ENCODE measurements around the gene PKIG. TPM values are rescaled to one million over a fixed set of nuclear protein-coding genes. Genes with fewer than 3 reads are reported as not detected.
A peak's percentile ranks its signal among the peaks of the same experiment; 100 is the strongest.

Gene PKIG
- total and polyA plus RNA-seq, 2 of the 8 experiments (the other 6 are each of a cell fraction or from before 2014, with no cell fraction given) = 26.7 to 34.3 TPM

GRCh38 chr20:44596876-44597275 lies 14.5 kb downstream of the PKIG start:
- H3K56ac ChIP-seq (replicated peaks; ENCODE audit: insufficient read length, low read depth, low read length) = no peak overlapping the region
- no peak overlapping the region for H2BK15ac ChIP-seq (ENCODE audit: low read length)
- no peaks in the 10 kb centered on the region for H3K79me2 ChIP-seq (ENCODE audit: control insufficient read depth in 1 of 2, insufficient read depth in 2 of 2, low read length in 2 of 2)
- no peak overlapping the region for H3K4ac ChIP-seq (replicated peaks; ENCODE audit: insufficient read length, low read depth, low read length)
- H3K4me3 ChIP-seq (ENCODE audit: extremely low read depth in 1 of 4, insufficient read depth in 2 of 4, low read depth in 3 of 4, low read length in 4 of 4) = no peak overlapping the region
- H2AFZ ChIP-seq (ENCODE audit: low read length) = no peak overlapping the region
- H2BK5ac ChIP-seq (ENCODE audit: low read depth, low read length) = no peak overlapping the region
- H3K4me2 ChIP-seq (ENCODE audit: insufficient read depth in 1 of 2, low read depth in 2 of 2, low read length in 2 of 2) = peak overlapping the region; percentile 39 to 41; a peak in 2 of 4 replicates
- TF ChIP-seq HDAC2 (IDR thresholded peaks at IDR 0.05; ENCODE audit: borderline replicate concordance in 1 of 2, low read depth in 2 of 2, low read length in 2 of 2) (no peak), MAFK (IDR thresholded peaks at IDR 0.05; ENCODE audit: low read depth, low read length) (no peak), GTF2F1 (IDR thresholded peaks at IDR 0.05; ENCODE audit: borderline replicate concordance, low read depth, low read length) (no peak), SUZ12 (IDR thresholded peaks at IDR 0.05; ENCODE audit: low read length) (no peak), TAF1 (IDR thresholded peaks at IDR 0.05; ENCODE audit: low read depth, low read length) (no peak), USF2 (IDR thresholded peaks at IDR 0.05; ENCODE audit: low read length) (no peak), GABPA (IDR thresholded peaks at IDR 0.05; ENCODE audit: borderline replicate concordance, insufficient read depth, low read length) (no peak)
- ChIA-PET CTCF (ENCODE audit: partially characterized antibody) (interaction anchor here (1.3 to 2.6 kb wide), 3 partner anchors 12 to 380 kb away, joined by 3 to 31 read pairs (median 10); no protein-coding TSS in a partner anchor), POLR2A (ENCODE audit: partially characterized antibody) (interaction anchor here (0.7 to 1.3 kb wide), 3 partner anchors 12 to 147 kb away, joined by 3 to 5 read pairs (median 4); no protein-coding TSS in a partner anchor)
- no peaks in the 10 kb centered on the region for H3K79me1 ChIP-seq (ENCODE audit: low read depth, low read length)
- H3K18ac ChIP-seq (ENCODE audit: extremely low read depth, low read length) = no peak overlapping the region; the same call in 1 of the 2 replicates
- H3K4me1 ChIP-seq (replicated peaks in 1 of 4; ENCODE audit: control insufficient read depth in 3 of 4, insufficient read depth in 4 of 4, low read length in 3 of 4) = peaks cover 12 to 24% (median 17%) of the 10 kb centered on the region in 4 experiments
- no peaks in the 10 kb centered on the region; the same call in 1 of the 2 replicates for H3K23me2 ChIP-seq (ENCODE audit: low read depth, low read length)
- H2BK12ac ChIP-seq (ENCODE audit: low read depth, low read length) = no peak overlapping the region
- H4K20me1 ChIP-seq (replicated peaks in 1 of 2; ENCODE audit: control insufficient read depth in 1 of 2, insufficient read depth in 2 of 2, low read length in 2 of 2) = no peaks in the 10 kb centered on the region
- no peak overlapping the region for H2AK5ac ChIP-seq (ENCODE audit: low read depth, low read length)
- DNase-seq (ENCODE audit: low read depth in 1 of 2, low spot score in 2 of 2) (no peak), FAIRE-seq (no peak)
- no peak overlapping the region for H4K5ac ChIP-seq (ENCODE audit: insufficient read length, low read depth, low read length)
- H4K8ac ChIP-seq (ENCODE audit: extremely low read depth, insufficient read depth, low read length) = no peak overlapping the region
- no peak overlapping the region for H3K27ac ChIP-seq (ENCODE audit: low read depth, low read length)
- H3K27me3 ChIP-seq (replicated peaks in 1 of 4; ENCODE audit: control insufficient read depth in 3 of 4, extremely low read depth in 1 of 4, insufficient read depth in 3 of 4, low read length in 3 of 4) = no peaks in the 10 kb centered on the region; a peak in 1 of 7 replicates
- no peaks in the 10 kb centered on the region for H3K36me3 ChIP-seq (ENCODE audit: control insufficient read depth in 2 of 4, insufficient read depth in 4 of 4, low read length in 3 of 4)
- no peak overlapping the region for H2BK120ac ChIP-seq (replicated peaks; ENCODE audit: low read depth, low read length)
- H3K14ac ChIP-seq (ENCODE audit: insufficient read length) = no peak overlapping the region
- 40% methylated on average over 3 of the region's 3 CpGs; no CpG with 5 or more reads in 1 of the 2 experiments for WGBS, 2 experiments (ENCODE audit: extremely low coverage in 1 of 2, insufficient coverage in 1 of 2, insufficient read length in 1 of 2, insufficient replicate concordance in 2 of 2, low coverage in 1 of 2, low lambda C conversion rate in 2 of 2, missing lambda C conversion rate in 1 of 2)
- H3K23ac ChIP-seq (ENCODE audit: insufficient read length) = no peak overlapping the region
- H3K9ac ChIP-seq (replicated peaks in 1 of 4; ENCODE audit: extremely low read depth in 1 of 4, low read depth in 3 of 4, low read length in 3 of 4) = no peak overlapping the region
- no peak overlapping the region for H4K91ac ChIP-seq (replicated peaks; ENCODE audit: insufficient read length, low read length)
- H3K9me3 ChIP-seq (ENCODE audit: insufficient read depth in 2 of 2, low read depth in 1 of 2, low read length in 1 of 2) = no peaks in the 10 kb centered on the region
- no peak overlapping the region for H2BK20ac ChIP-seq (ENCODE audit: low read length)
